ENCODE results near the gene DENND1A.

- no peak for TF ChIP-seq CTCF (IDR thresholded peaks at IDR 0.05)
- TF ChIP-seq POLR2A (IDR thresholded peaks at IDR 0.05) = no peak
Observed at GRCh38 chr9:123861086-123861755, 68.7 kb downstream of the DENND1A start.

All from adrenal gland (tissue), 5 donors.